H1 (cell line): ENCODE data around the gene CDK13. TPM values are rescaled to one million over a fixed set of nuclear protein-coding genes. Genes with fewer than 3 reads are reported as not detected.

Experiments
- CHD7 ChIP-seq: fragments of 300-600 bp; sonication (generic); IDR thresholded peaks from 2 replicates; pipeline ENCODE4 v1.7.1; 2012; ENCODE audit warnings: low read length, moderate library complexity, mild to moderate bottlenecking, inconsistent platforms; ENCODE audit not compliant: insufficient replicate concordance
- GABPA ChIP-seq: IDR thresholded peaks from 2 replicates; pipeline ENCODE4 v1.6.1; 2011; ENCODE audit warnings: mild to moderate bottlenecking, low read length, moderate library complexity, borderline replicate concordance; ENCODE audit not compliant: insufficient read depth
- KDM1A ChIP-seq: fragments of 200-600, 300-600 bp; sonication (generic); IDR thresholded peaks from 2 replicates; pipeline ENCODE4 v1.7.1; 2016; ENCODE audit warnings: mild to moderate bottlenecking, low read length, borderline replicate concordance
- SIN3A ChIP-seq, 2 experiments: IDR thresholded peaks in 1 of 2; conservative IDR thresholded peaks in 1 of 2; 2 replicates each; pipeline ENCODE4 v1.6.1; 2011 to 2012; ENCODE audit warnings: low read length in 2 of 2, improper control_type of control experiment in 1 of 2, low read depth in 1 of 2, mild to moderate bottlenecking in 1 of 2
- SP2 ChIP-seq: IDR thresholded peaks from 2 replicates; pipeline ENCODE4 v1.6.1; 2012; ENCODE audit warnings: mild to moderate bottlenecking, low read length, inconsistent platforms
- polyA plus RNA-seq, 7 experiments: library from polyadenylated mRNA; depleted of rRNA in 3 of 7; stranded (reverse) in 5 of 7; unstranded in 2 of 7; fragments of >200 nt in 5 of 7; fragments of 200-250 nt in 2 of 7; gene quantifications; 1 replicate in 5 of 7; 2 replicates in 1 of 7; 4 replicates in 1 of 7; pipeline versions ENCODE4 v1.2.1 to v1.2.3, GENCODE V29; 2011 to 2013; ENCODE audit warnings: missing spikeins in 2 of 7, mixed read lengths in 2 of 7
- total RNA-seq: library from RNA; stranded (reverse); fragmentation: NEBNext Ultra II Directional; extraction: Animal tissue kit (Norgen Biotek cat#: 25700); gene quantifications from 2 replicates; pipeline ENCODE4 v1.2.1, GENCODE V29; 2021

CDK13 gene
- total and polyA plus RNA-seq, 2 of the 8 experiments (the other 6 are each of a cell fraction or from before 2014, with no cell fraction given) = 22.6 to 49.5 TPM

GRCh38 chr7:40120020-40120419, 170.0 kb downstream of the CDK13 start (continued):
- TF ChIP-seq CHD7 (no peak), GABPA (no peak), SP2 (no peak), KDM1A (no peak), SIN3A (conservative IDR thresholded peaks at IDR 0.05 in 1 of 2, IDR thresholded peaks at IDR 0.05 in 1 of 2; ENCODE audit: low read depth in 1 of 2, low read length in 2 of 2) (no peak)
- TF ChIP-seq, all 59 proteins: peak for 0
